Epithelial cell of proximal tubule (primary cell): Measurements from ENCODE around the gene ODAD4. TPM values are rescaled to one million over a fixed set of nuclear protein-coding genes. Genes with fewer than 3 reads are reported as not detected.
A peak's percentile ranks its signal among the peaks of the same experiment; 100 is the strongest.

Experiments
- DNase-seq: peaks from one replicate; pipeline ENCODE4 v3.0.0-alpha.2; 2011; ENCODE audit warnings: low read depth
- H3K4me3 ChIP-seq: 2 replicates; pipeline ENCODE4 v1.5.1; 2011; ENCODE audit warnings: low read depth, mild to moderate bottlenecking, low read length
- CTCF ChIP-seq: conservative IDR thresholded peaks from 2 replicates; pipeline ENCODE4 v1.5.1; 2012; ENCODE audit warnings: low read depth, mild to moderate bottlenecking, low read length
- total RNA-seq: library from RNA; depleted of rRNA; stranded (reverse); fragments of >200 nt; gene quantifications from 2 replicates; pipeline ENCODE4 v1.2.3, GENCODE V29; 2015

ODAD4 gene
- total RNA-seq, 1 donor from 2014 or later, result 0.23 TPM

GRCh38 chr17:41966463-41967140, 36.2 kb downstream of the ODAD4 start, which contains the start of gene CNP:
Gene CNP, plus strand, starts transcription at chr17:41966795. Its CDS starts 90 bp downstream, at chr17:41966885.
- DNase-seq, result no peak
- TF ChIP-seq CTCF, result no peak
- H3K4me3 ChIP-seq, result peak within 1 kb of the TSS; percentile 94

- DNase-seq, result no peak
- no peak for TF ChIP-seq CTCF
- H3K4me3 ChIP-seq, result peak overlapping the region; percentile 94
These were observed 36.9 kb downstream of the ODAD4 start for GRCh38 chr17:41967141-41967920.

GRCh38 chr17:41967921-41968578, 37.6 kb downstream of the ODAD4 start:
- no peak for TF ChIP-seq CTCF
- H3K4me3 ChIP-seq, result peak overlapping the region; percentile 94
- DNase-seq, result no peak

DNA sequence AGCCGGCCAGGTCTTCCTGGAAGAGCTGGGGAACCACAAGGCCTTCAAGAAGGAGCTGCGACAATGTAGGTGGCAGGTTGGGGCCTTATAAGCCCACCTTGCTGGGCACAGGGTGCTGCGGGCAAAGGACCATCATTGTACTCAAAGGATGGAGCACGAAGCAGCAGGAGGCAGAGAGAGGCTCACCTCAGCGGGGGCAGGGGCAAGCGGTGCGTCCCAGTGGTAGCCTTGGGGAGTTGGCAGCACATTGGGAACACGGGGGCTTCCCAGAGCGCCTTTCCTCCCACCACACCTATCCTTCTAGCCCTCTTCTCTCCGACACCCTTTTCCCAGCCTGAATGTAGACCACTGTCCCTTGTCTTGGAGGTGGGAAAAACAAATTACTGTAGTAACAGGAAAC, 38.3 kb downstream of the ODAD4 start:
- no peak for TF ChIP-seq CTCF
- H3K4me3 ChIP-seq, result no peak overlapping the region
- DNase-seq, result no peak

- no peak for DNase-seq
- no peak overlapping the region for H3K4me3 ChIP-seq
- no peak for TF ChIP-seq CTCF
These were observed 40.5 kb downstream of the ODAD4 start for GRCh38 chr17:41970901-41971331.

DNA sequence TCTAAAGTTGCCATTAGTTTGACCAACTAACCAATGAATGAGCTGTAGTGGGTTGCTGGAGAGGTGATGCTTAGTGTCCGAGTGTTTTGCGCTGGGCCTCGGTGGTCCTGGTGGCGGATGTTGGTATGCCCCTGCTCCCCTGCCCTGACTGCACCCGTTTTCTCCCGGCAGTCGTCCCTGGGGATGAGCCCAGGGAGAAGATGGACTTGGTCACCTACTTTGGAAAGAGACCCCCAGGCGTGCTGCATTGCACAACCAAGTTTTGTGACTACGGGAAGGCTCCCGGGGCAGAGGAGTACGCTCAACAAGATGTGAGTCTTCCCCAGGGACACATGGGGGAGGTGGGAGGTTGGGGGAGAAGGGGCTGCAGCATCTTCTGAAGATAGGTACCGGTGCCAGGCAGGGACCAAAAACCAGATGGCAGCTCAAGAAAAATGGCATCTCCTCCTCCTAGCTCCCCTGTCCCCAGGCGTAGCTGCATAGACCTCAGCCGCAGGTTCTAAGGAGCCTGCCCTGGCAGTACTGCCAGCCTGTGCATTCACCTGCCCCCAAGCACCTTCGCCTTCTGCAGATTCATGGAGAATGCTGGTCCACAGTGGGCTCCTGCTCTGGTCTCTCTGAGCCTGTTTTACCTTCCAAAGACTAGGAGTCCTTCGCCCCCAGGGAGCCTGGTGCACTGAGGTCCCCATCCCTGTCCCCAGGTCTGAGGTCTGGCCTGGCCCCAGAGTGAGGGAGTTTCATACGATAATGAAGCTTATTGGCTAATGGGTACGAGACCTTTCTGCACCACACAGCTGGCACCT, 41.5 kb downstream of the ODAD4 start:
- no peak overlapping the region for H3K4me3 ChIP-seq
- DNase-seq, result no peak
- TF ChIP-seq CTCF, result no peak
